Mesothelial cell of epicardium (in vitro differentiated cells): ENCODE measurements around the gene MPZL3. TPM values are rescaled to one million over a fixed set of nuclear protein-coding genes. Genes with fewer than 3 reads are reported as not detected.

Experiments used
- DNase-seq, 2 experiments: peaks; one replicate each; pipeline ENCODE4 v3.0.0; 2021; ENCODE audit warnings: low spot score in 2 of 2; ENCODE audit not compliant: unreplicated experiment in 2 of 2
- H3K27ac Mint-ChIP-seq: 2 replicates; pipeline ENCODE4 v1.8.0; 2021; ENCODE audit warnings: mixed read lengths
- H3K27me3 Mint-ChIP-seq: 2 replicates; pipeline ENCODE4 v1.8.0; 2021; ENCODE audit warnings: low read depth, mixed read lengths
- H3K36me3 Mint-ChIP-seq: 2 replicates; pipeline ENCODE4 v1.8.0; 2021; ENCODE audit warnings: mixed read lengths
- H3K4me1 Mint-ChIP-seq: 2 replicates; pipeline ENCODE4 v1.8.0; 2021; ENCODE audit warnings: mixed read lengths
- H3K4me3 Mint-ChIP-seq: 2 replicates; pipeline ENCODE4 v1.8.0; 2021; ENCODE audit warnings: mild to moderate bottlenecking, moderate library complexity, mixed read lengths
- H3K9me3 Mint-ChIP-seq: 2 replicates; pipeline ENCODE4 v1.8.0; 2021; ENCODE audit warnings: mixed read lengths
- CTCF ChIP-seq: fragments of 200-600 bp; sonication (generic); IDR thresholded peaks from one replicate; pipeline ENCODE4 v1.5.0; 2021; ENCODE audit warnings: antibody characterized with exemption; ENCODE audit not compliant: unreplicated experiment
- total RNA-seq: library from RNA; stranded (reverse); gene quantifications from 3 replicates; pipeline ENCODE4 v1.2.1, GENCODE V29; 2021

MPZL3 gene
- total RNA-seq, 1 donor from 2014 or later, result 5.0 TPM

- H3K9me3 Mint-ChIP-seq, result peaks cover 4% of the 10 kb centered on the region
- H3K4me3 Mint-ChIP-seq, result no peak overlapping the region
- H3K36me3 Mint-ChIP-seq, result no peaks in the 10 kb centered on the region
- peaks cover 19% of the 10 kb centered on the region for H3K27me3 Mint-ChIP-seq
- TF ChIP-seq CTCF, result no peak
- H3K27ac Mint-ChIP-seq, result no peak overlapping the region
- H3K4me1 Mint-ChIP-seq, result no peaks in the 10 kb centered on the region
- no peak for DNase-seq
Observed at GRCh38 chr11:118283756-118284350, 31.7 kb upstream of the MPZL3 start.

GRCh38 chr11:118283037-118283636 lies 31.0 kb upstream of the MPZL3 start:
- no peaks in the 10 kb centered on the region for H3K36me3 Mint-ChIP-seq
- no peak for DNase-seq
- no peak for TF ChIP-seq CTCF
- H3K9me3 Mint-ChIP-seq, result peaks cover 4% of the 10 kb centered on the region
- H3K27me3 Mint-ChIP-seq, result peaks cover 22% of the 10 kb centered on the region
- H3K27ac Mint-ChIP-seq, result no peak overlapping the region
- H3K4me3 Mint-ChIP-seq, result no peak overlapping the region
- no peaks in the 10 kb centered on the region for H3K4me1 Mint-ChIP-seq

- Mint-ChIP-seq H3K9me3 (peaks cover 4% of the 10 kb centered on the region), H3K27ac (no peak overlapping the region), H3K4me1 (no peaks in the 10 kb centered on the region), H3K4me3 (no peak overlapping the region), H3K27me3 (peaks cover 22% of the 10 kb centered on the region), H3K36me3 (no peaks in the 10 kb centered on the region)
- TF ChIP-seq CTCF, result no peak
- no peak for DNase-seq
Observed at GRCh38 chr11:118282606-118283005, 30.4 kb upstream of the MPZL3 start.

- Mint-ChIP-seq H3K27ac (no peak overlapping the region), H3K27me3 (peaks cover 19% of the 10 kb centered on the region), H3K4me3 (no peak overlapping the region), H3K4me1 (peaks cover 3% of the 10 kb centered on the region), H3K36me3 (no peaks in the 10 kb centered on the region), H3K9me3 (peaks cover 4% of the 10 kb centered on the region)
- TF ChIP-seq CTCF, result no peak
- no peak for DNase-seq
Observed at GRCh38 chr11:118281284-118281683, 29.1 kb upstream of the MPZL3 start.

GRCh38 chr11:118277312-118277711 lies 25.1 kb upstream of the MPZL3 start:
- peaks cover 9% of the 10 kb centered on the region for H3K27me3 Mint-ChIP-seq
- no peak for TF ChIP-seq CTCF
- H3K27ac Mint-ChIP-seq, result no peak overlapping the region
- no peaks in the 10 kb centered on the region for H3K36me3 Mint-ChIP-seq
- DNase-seq, result no peak
- H3K4me3 Mint-ChIP-seq, result no peak overlapping the region
- peaks cover 26% of the 10 kb centered on the region for H3K4me1 Mint-ChIP-seq
- no peaks in the 10 kb centered on the region for H3K9me3 Mint-ChIP-seq

- peaks cover 26% of the 10 kb centered on the region for H3K4me1 Mint-ChIP-seq
- no peak for TF ChIP-seq CTCF
- H3K36me3 Mint-ChIP-seq, result no peaks in the 10 kb centered on the region
- H3K27me3 Mint-ChIP-seq, result peaks cover 8% of the 10 kb centered on the region
- no peak overlapping the region for H3K4me3 Mint-ChIP-seq
- DNase-seq, result no peak
- no peak overlapping the region for H3K27ac Mint-ChIP-seq
- H3K9me3 Mint-ChIP-seq, result no peaks in the 10 kb centered on the region
Observed at GRCh38 chr11:118276422-118276821, 24.3 kb upstream of the MPZL3 start.
